HG03175 (cell line): ENCODE measurements around the gene FAM171A1.

Experiments
- ATAC-seq: cut with Tn5 transposase; IDR thresholded peaks from one replicate; pipeline ENCODE4 v1.9.1; 2021; ENCODE audit warnings: mild to moderate bottlenecking, moderate library complexity; ENCODE audit not compliant: unreplicated experiment

Gene FAM171A1

DNA sequence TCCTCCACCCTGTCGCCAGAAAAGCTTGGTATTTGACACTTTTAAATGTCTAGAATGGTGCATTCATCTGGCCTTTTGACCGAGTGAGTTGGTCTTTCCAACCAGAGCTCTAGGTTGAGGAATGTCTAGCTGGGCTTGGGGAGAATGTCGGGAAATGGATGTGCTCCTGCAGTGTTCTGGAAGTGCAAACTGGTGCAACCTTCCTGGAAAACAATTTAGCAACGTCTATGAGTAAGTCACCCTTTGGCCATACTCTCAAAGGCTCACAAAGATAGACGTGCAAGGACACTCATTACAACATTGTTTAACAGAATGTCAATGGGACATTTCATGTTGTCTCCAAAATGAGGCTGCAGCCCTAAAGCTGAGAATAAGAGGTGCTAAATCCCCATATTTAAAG lies 190.4 kb downstream of the FAM171A1 start:
- ATAC-seq, result no peak

DNA sequence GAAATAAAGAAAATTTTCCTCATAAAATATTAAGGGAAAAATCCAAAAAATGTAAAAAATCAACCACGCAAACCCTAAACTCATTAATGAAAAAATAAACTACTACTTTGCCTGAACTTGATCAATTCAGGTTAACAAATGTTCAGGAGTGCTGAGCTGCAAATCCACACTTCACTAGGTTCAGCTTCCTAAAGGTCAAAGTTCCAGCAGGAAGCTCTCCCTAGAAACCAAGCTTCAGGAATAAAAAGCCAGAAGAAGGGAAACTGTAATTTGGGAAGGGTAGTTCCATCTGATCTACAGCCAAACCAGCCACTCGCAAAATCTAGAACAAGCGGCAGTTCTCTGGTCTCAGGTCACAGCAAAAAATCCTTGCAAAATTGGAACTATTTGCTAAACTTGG lies 194.8 kb downstream of the FAM171A1 start:
- ATAC-seq, result no peak

GRCh38 chr10:15175587-15175986 lies 195.5 kb downstream of the FAM171A1 start:
- ATAC-seq, result no peak

DNA sequence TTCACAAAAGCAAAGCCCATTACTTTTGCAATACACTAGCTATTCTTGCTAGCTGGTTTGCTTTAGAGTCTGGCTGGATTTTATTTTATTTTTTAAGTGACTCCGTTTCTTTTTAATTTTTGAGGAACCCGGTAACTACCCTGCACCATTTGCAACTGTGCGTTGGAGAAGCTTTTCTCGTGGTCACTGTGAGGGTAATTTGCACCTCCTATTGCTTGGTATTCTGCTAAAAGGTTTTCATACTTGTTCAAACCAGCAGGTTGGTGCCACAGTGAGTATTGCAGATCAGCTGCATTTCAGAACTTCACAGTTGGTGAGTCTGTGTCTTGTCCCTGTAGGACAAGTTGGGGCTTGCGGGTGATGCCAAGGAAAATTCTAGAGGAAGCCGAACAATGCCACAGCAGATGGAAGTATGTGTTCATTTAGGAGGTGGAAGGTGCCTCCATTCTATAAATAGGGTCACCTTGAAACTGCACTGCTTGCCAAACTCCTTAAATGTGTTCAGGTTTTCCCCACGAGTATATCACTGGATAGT lies 198.7 kb downstream of the FAM171A1 start:
- ATAC-seq, result no peak

DNA sequence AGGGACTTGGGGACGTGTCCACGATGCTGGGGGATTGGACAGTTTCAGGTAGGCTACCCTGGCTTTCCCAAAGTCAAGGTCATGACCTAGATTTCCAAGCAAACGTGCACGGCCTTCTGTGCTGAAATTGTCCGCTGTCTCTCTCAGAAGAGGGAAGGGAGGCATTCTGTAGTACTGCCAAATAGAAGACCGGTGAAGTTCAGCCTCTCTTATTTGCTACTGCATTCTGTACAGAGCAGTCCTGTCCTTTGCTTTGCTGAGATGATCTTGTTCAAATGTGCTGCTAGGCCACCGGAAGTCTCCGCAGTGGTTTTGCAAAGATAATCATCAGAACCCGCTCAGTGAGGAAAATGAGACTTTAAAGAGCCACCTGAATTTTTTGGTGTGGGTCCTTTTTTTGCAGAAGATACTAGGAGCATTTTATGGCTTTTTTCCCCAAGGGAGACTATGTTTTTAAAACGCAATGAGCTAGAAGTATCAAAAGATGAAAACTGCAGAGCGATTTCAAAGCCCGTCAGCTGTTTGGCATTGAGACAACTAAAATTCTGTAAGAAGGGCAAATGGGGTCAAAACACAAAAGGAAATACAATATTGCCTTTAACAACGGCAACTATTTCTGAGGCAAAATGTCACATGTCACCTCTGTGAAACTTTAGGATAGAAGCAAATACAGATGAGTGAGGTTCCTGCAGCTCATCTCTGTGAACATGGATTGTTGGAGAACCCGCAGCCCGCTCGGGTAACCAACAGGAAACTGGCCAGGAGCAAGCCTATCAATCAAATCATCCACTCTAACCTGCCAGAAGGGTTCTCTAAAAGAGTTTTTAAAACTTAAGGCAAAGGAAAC lies 201.3 kb downstream of the FAM171A1 start:
- ATAC-seq, result no peak

- ATAC-seq, result peak; percentile 42
Observed at GRCh38 chr10:15168786-15169554, 202.1 kb downstream of the FAM171A1 start.

GRCh38 chr10:15168291-15168785 lies 202.8 kb downstream of the FAM171A1 start, which contains the start of gene NMT2:
NMT2 (minus strand) TSS chr10:15168693; CDS start chr10:15168612, 81 bp downstream.
- ATAC-seq, result peak; percentile 91

GRCh38 chr10:15167411-15168290 lies 203.4 kb downstream of the FAM171A1 start:
- peak; percentile 48 for ATAC-seq

GRCh38 chr10:15166325-15166724 lies 204.8 kb downstream of the FAM171A1 start:
- no peak for ATAC-seq

DNA sequence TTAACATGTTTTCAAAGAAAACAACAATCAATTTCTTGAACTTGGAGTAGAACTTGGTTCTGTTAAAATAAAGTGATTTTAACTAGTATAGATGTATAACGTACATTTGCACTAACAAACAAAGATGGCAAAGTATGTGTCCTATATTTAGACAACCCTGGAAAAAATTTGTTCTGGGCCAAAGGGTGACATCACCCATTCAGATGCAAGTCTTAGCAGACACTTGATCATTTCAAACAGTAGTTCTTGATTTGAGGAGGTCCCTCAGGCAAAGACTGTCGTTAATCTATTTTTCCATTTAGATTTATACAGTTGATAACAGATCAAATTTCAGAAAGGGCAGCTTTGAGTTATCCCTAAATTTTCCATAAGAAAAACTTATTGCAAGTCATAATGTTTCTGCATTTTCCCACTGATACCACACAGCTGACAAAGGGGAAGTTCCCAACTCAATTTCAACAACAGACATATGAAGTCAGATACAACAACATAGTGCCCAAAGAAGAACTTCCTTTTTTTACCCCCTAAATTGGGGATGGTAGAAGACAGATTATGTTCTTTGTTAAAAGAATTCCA lies 207.7 kb downstream of the FAM171A1 start:
- ATAC-seq, result no peak
